Measurements from ENCODE around the gene HECW1. TPM values are rescaled to one million over a fixed set of nuclear protein-coding genes. Genes with fewer than 3 reads are reported as not detected.
A peak's percentile ranks its signal among the peaks of the same experiment; 100 is the strongest.

Gene HECW1
- total RNA-seq, 1 donor from 2014 or later: 68.7 TPM

DNA sequence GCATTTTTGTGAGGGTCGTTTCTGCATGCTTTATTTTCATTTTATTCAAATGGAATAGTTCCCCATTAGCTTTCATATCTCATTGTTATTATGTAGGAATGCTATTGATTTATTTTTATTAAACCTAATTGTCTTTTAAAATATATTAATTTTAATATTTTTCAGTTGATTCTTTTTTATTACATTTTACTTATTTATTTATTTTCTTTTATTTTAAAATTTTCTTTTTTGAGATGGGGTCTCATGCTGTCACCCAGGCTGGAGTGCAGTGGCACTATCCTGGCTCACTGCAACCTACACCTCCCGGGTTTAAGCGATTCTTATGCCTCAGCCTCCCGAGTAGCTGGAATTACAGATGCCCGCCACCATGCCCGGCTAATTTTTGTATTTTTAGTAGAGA is 463.1 kb downstream of the HECW1 start:
- Mint-ChIP-seq H3K27me3 (ENCODE audit: unreplicated experiment) (no peaks in the 10 kb centered on the region), H3K27ac (ENCODE audit: unreplicated experiment) (no peak overlapping the region), H3K4me3 (ENCODE audit: unreplicated experiment) (no peak overlapping the region), H3K4me1 (ENCODE audit: low read depth, unreplicated experiment) (peaks cover 4% of the 10 kb centered on the region), H3K9me3 (ENCODE audit: unreplicated experiment) (peaks cover 4% of the 10 kb centered on the region), H3K36me3 (ENCODE audit: unreplicated experiment) (peaks cover 6% of the 10 kb centered on the region)
- no peak for TF ChIP-seq CTCF (IDR thresholded peaks at IDR 0.05; ENCODE audit: partially characterized antibody, unreplicated experiment)
- no peak for DNase-seq

GRCh38 chr7:43576241-43576640 is 463.8 kb downstream of the HECW1 start:
- no peak for TF ChIP-seq CTCF (IDR thresholded peaks at IDR 0.05; ENCODE audit: partially characterized antibody, unreplicated experiment)
- H3K4me3 Mint-ChIP-seq (ENCODE audit: unreplicated experiment): no peak overlapping the region
- H3K36me3 Mint-ChIP-seq (ENCODE audit: unreplicated experiment): peaks cover 6% of the 10 kb centered on the region
- no peak overlapping the region for H3K27ac Mint-ChIP-seq (ENCODE audit: unreplicated experiment)
- no peak for DNase-seq
- H3K9me3 Mint-ChIP-seq (ENCODE audit: unreplicated experiment): peaks cover 4% of the 10 kb centered on the region
- H3K4me1 Mint-ChIP-seq (ENCODE audit: low read depth, unreplicated experiment): peaks cover 4% of the 10 kb centered on the region
- no peaks in the 10 kb centered on the region for H3K27me3 Mint-ChIP-seq (ENCODE audit: unreplicated experiment)

- no peak for DNase-seq
- no peak overlapping the region for H3K4me3 Mint-ChIP-seq (ENCODE audit: unreplicated experiment)
- H3K27me3 Mint-ChIP-seq (ENCODE audit: unreplicated experiment): no peaks in the 10 kb centered on the region
- H3K4me1 Mint-ChIP-seq (ENCODE audit: low read depth, unreplicated experiment): peaks cover 13% of the 10 kb centered on the region
- H3K36me3 Mint-ChIP-seq (ENCODE audit: unreplicated experiment): peaks cover 6% of the 10 kb centered on the region
- no peak for TF ChIP-seq CTCF (IDR thresholded peaks at IDR 0.05; ENCODE audit: partially characterized antibody, unreplicated experiment)
- H3K9me3 Mint-ChIP-seq (ENCODE audit: unreplicated experiment): peaks cover 12% of the 10 kb centered on the region
- H3K27ac Mint-ChIP-seq (ENCODE audit: unreplicated experiment): peak overlapping the region; percentile 16
Observed at GRCh38 chr7:43577485-43577951, 465.1 kb downstream of the HECW1 start.

GRCh38 chr7:43582503-43583423 is 470.3 kb downstream of the HECW1 start, which contains the start of gene STK17A:
STK17A (plus strand) TSS chr7:43583108; CDS start chr7:43583244, 136 bp downstream.
- TF ChIP-seq CTCF (IDR thresholded peaks at IDR 0.05; ENCODE audit: partially characterized antibody, unreplicated experiment): peak; percentile 96
- Mint-ChIP-seq H3K27ac (ENCODE audit: unreplicated experiment) (peak within 1 kb of the TSS; percentile 76), H3K9me3 (ENCODE audit: unreplicated experiment) (peaks cover 19% of the 10 kb centered on the region), H3K4me3 (ENCODE audit: unreplicated experiment) (peak within 1 kb of the TSS; percentile 93), H3K27me3 (ENCODE audit: unreplicated experiment) (no peaks in the 10 kb centered on the region), H3K36me3 (ENCODE audit: unreplicated experiment) (peaks cover 6% of the 10 kb centered on the region), H3K4me1 (ENCODE audit: low read depth, unreplicated experiment) (peaks cover 27% of the 10 kb centered on the region)
- peak; percentile 93 for DNase-seq

Measured in glutamatergic neuron (in vitro differentiated cells).